HEK293 (cell line): ENCODE measurements around the gene ZSCAN12.

ENCODE experiments used
- CTCF ChIA-PET: fragments of 350-600 bp; formaldehyde crosslinking; extraction: SDS; loops from one replicate; lab custom pipeline; 2021; ENCODE audit warnings: antibody characterized with exemption; lab: Yijun Ruan, JAX
- POLR2A ChIA-PET: fragments of 300-600 bp; formaldehyde crosslinking; extraction: SDS; loops from one replicate; lab custom pipeline; 2020; ENCODE audit warnings: antibody characterized with exemption, inconsistent platforms; lab: Yijun Ruan, JAX
- H3K27ac ChIP-seq: fragments of 200-500 bp; sonication (Bioruptor generic); 2 replicates; pipeline ENCODE4 v1.5.1; 2014; ENCODE audit warnings: low read depth, low read length, control low read depth, inconsistent platforms; ENCODE audit errors: extremely low read depth
- H3K36me3 ChIP-seq, 2 experiments: fragments of 200-500 bp in 1 of 2; sonication (Bioruptor generic) in 1 of 2; 1 replicate in 1 of 2; 2 replicates in 1 of 2; pipeline ENCODE4 v1.5.1; 2014 to 2017; ENCODE audit warnings: inconsistent platforms in 2 of 2, low read length in 2 of 2; ENCODE audit not compliant: control insufficient read depth in 2 of 2, insufficient read depth in 1 of 2
- H3K4me1 ChIP-seq: fragments of 200-500 bp; sonication (Bioruptor generic); 2 replicates; pipeline ENCODE4 v1.5.1; 2014; ENCODE audit warnings: mild to moderate bottlenecking, low read length, inconsistent platforms; ENCODE audit not compliant: control insufficient read depth, insufficient read depth
- H3K4me3 ChIP-seq: 2 replicates; pipeline ENCODE4 v1.5.1; 2011; ENCODE audit warnings: low read depth, mild to moderate bottlenecking, control low read depth, low read length, moderate library complexity
- H3K9me3 ChIP-seq: fragments of 200-500 bp; sonication (Bioruptor generic); 2 replicates; pipeline ENCODE4 v1.5.1; 2014; ENCODE audit warnings: low read depth, low read length, inconsistent platforms; ENCODE audit not compliant: control insufficient read depth, insufficient read depth
- BCL11B ChIP-seq: fragments of 450-650 bp; formaldehyde crosslinking; IDR thresholded peaks from 2 replicates; pipeline ENCODE4 v1.5.1; 2016; ENCODE audit warnings: low read depth, missing biosample characterization, missing genetic modification characterization
- GFI1B ChIP-seq: fragments of 450-650 bp; formaldehyde crosslinking; IDR thresholded peaks from 2 replicates; pipeline ENCODE4 v1.5.1; 2016; ENCODE audit warnings: missing biosample characterization, missing genetic modification characterization
- GLIS1 ChIP-seq: fragments of 450-650 bp; formaldehyde crosslinking; IDR thresholded peaks from 2 replicates; pipeline ENCODE4 v1.5.1; 2016; ENCODE audit warnings: missing biosample characterization, missing genetic modification characterization
- KLF16 ChIP-seq: fragments of 450-650 bp; formaldehyde crosslinking; IDR thresholded peaks from 2 replicates; pipeline ENCODE4 v1.5.1; 2017; ENCODE audit warnings: missing biosample characterization, missing genetic modification characterization
- SETDB1 ChIP-seq: IDR thresholded peaks from one replicate; pipeline ENCODE4 v1.6.1; 2017; ENCODE audit warnings: mild to moderate bottlenecking, low read length, moderate library complexity, mixed read lengths; ENCODE audit not compliant: insufficient read length
- TRIM28 ChIP-seq: IDR thresholded peaks from 2 replicates; pipeline ENCODE4 v1.6.1; 2011; ENCODE audit warnings: low read length, control low read depth, borderline replicate concordance
- ZBTB1 ChIP-seq: fragments of 450-650 bp; formaldehyde crosslinking; IDR thresholded peaks from 2 replicates; pipeline ENCODE4 v1.5.1; 2016; ENCODE audit warnings: missing biosample characterization, missing genetic modification characterization
- ZNF157 ChIP-seq: fragments of 450-650 bp; formaldehyde crosslinking; IDR thresholded peaks from 2 replicates; pipeline ENCODE4 v1.5.1; 2016; ENCODE audit warnings: missing biosample characterization, missing genetic modification characterization
- ZNF2 ChIP-seq: fragments of 450-650 bp; formaldehyde crosslinking; IDR thresholded peaks from 2 replicates; pipeline ENCODE4 v1.5.1; 2016; ENCODE audit warnings: missing biosample characterization, missing genetic modification characterization
- ZNF211 ChIP-seq: fragments of 450-650 bp; formaldehyde crosslinking; IDR thresholded peaks from 2 replicates; pipeline ENCODE4 v1.5.1; 2016; ENCODE audit warnings: low read depth, missing biosample characterization, missing genetic modification characterization
- ZNF214 ChIP-seq: fragments of 450-650 bp; formaldehyde crosslinking; IDR thresholded peaks from 2 replicates; pipeline ENCODE4 v1.5.1; 2017; ENCODE audit warnings: missing biosample characterization, mild to moderate bottlenecking, missing genetic modification characterization, borderline replicate concordance
- ZNF302 ChIP-seq: fragments of 450-650 bp; formaldehyde crosslinking; IDR thresholded peaks from 2 replicates; pipeline ENCODE4 v1.5.1; 2016; ENCODE audit warnings: missing biosample characterization, missing genetic modification characterization, low read depth
- ZNF341 ChIP-seq: fragments of 450-650 bp; formaldehyde crosslinking; IDR thresholded peaks from 2 replicates; pipeline ENCODE4; 2016; ENCODE audit warnings: low read depth, missing biosample characterization, missing genetic modification characterization
- ZNF354C ChIP-seq: fragments of 450-650 bp; formaldehyde crosslinking; IDR thresholded peaks from 2 replicates; pipeline ENCODE4 v1.5.1; 2016; ENCODE audit warnings: missing biosample characterization, missing genetic modification characterization, low read depth, borderline replicate concordance
- ZNF530 ChIP-seq: fragments of 450-650 bp; formaldehyde crosslinking; IDR thresholded peaks from 2 replicates; pipeline ENCODE4 v1.5.1; 2016; ENCODE audit warnings: low read depth, missing biosample characterization, missing genetic modification characterization
- ZNF596 ChIP-seq: fragments of 450-650 bp; IDR thresholded peaks from 2 replicates; pipeline ENCODE4 v1.5.0; 2018; ENCODE audit warnings: missing biosample characterization, mild to moderate bottlenecking, missing genetic modification characterization, moderate library complexity
- ZNF600 ChIP-seq: fragments of 450-650 bp; formaldehyde crosslinking; IDR thresholded peaks from 2 replicates; pipeline ENCODE4 v1.5.1; 2016; ENCODE audit warnings: missing biosample characterization, missing genetic modification characterization
- ZNF610 ChIP-seq: fragments of 450-650 bp; formaldehyde crosslinking; IDR thresholded peaks from 2 replicates; pipeline ENCODE4 v1.5.1; 2016; ENCODE audit warnings: missing biosample characterization, missing genetic modification characterization, borderline replicate concordance
- ZNF654 ChIP-seq: fragments of 450-650 bp; formaldehyde crosslinking; IDR thresholded peaks from 2 replicates; pipeline ENCODE4 v1.5.1; 2016; ENCODE audit warnings: low read depth, missing biosample characterization, missing genetic modification characterization
- ZNF660 ChIP-seq: fragments of 450-650 bp; IDR thresholded peaks from 2 replicates; pipeline ENCODE4 v1.5.1; 2018; ENCODE audit warnings: missing biosample characterization, mild to moderate bottlenecking, missing genetic modification characterization
- ZNF677 ChIP-seq: fragments of 450-650 bp; IDR thresholded peaks from 2 replicates; pipeline ENCODE4 v1.5.0; 2018; ENCODE audit warnings: missing biosample characterization, mild to moderate bottlenecking, missing genetic modification characterization, moderate library complexity
- ZNF830 ChIP-seq: fragments of 450-650 bp; IDR thresholded peaks from 2 replicates; pipeline ENCODE4 v1.5.0; 2018; ENCODE audit warnings: missing biosample characterization, missing genetic modification characterization, low read depth, mild to moderate bottlenecking, moderate library complexity
- TF ChIP-seq, protein P1 (sequence below): fragments of 450-650 bp; formaldehyde crosslinking; IDR thresholded peaks from 2 replicates; pipeline ENCODE4 v1.5.1; 2016; ENCODE audit warnings: missing biosample characterization, missing genetic modification characterization
- TF ChIP-seq, protein P2 (sequence below): fragments of 450-650 bp; formaldehyde crosslinking; IDR thresholded peaks from 2 replicates; pipeline ENCODE4 v1.5.1; 2017; ENCODE audit warnings: missing biosample characterization, missing genetic modification characterization
- TF ChIP-seq, protein P3 (sequence below): fragments of 450-650 bp; formaldehyde crosslinking; IDR thresholded peaks from 2 replicates; pipeline ENCODE4 v1.5.1; 2016; ENCODE audit warnings: missing biosample characterization, missing genetic modification characterization
- TF ChIP-seq, protein P4 (sequence below): fragments of 450-650 bp; formaldehyde crosslinking; IDR thresholded peaks from 2 replicates; pipeline ENCODE4 v1.5.0; 2017; ENCODE audit warnings: missing biosample characterization, missing genetic modification characterization, borderline replicate concordance
- TF ChIP-seq, protein P5 (sequence below): fragments of 450-650 bp; formaldehyde crosslinking; IDR thresholded peaks from 2 replicates; pipeline ENCODE4 v1.5.1; 2016; ENCODE audit warnings: missing biosample characterization, missing genetic modification characterization
- TF ChIP-seq, protein P6 (sequence below): sonication (generic); formaldehyde crosslinking; IDR thresholded peaks from 2 replicates; pipeline ENCODE4 v1.8.1; 2022; ENCODE audit warnings: mild to moderate bottlenecking, moderate library complexity, missing genetic modification reagents

Gene ZSCAN12

DNA sequence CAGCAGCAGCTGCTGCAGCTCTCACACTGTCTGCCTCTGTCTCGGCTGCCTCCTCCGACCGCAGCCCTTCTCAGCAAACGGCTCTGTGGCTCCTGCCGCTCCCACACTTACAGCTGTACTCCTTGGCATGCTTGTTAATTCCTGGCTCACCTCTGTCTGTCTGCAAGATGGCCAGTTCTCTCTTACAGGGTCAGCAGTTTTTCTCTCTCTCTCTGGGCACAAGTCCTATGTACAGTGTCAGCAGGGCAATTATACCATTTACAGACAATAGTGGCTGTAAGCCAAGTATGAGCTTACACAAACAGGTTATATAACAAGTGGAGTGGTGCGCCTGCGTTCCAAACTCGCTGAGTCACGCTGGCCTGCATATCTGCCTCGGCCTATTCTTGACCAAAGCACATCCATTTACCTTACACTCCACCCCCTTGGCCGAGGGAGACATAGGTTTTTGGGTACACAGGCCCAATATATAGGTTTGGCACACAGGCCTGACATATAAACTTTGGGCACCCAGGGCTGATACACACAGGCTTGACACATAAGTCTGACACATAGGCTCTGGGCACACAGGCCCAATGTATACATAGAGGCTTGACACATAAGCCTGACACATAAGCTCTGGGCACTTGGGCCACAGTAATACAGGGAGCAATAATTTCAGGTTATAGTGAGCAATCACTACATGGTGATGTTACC, 45.4 kb downstream of the ZSCAN12 start (continued):
- TF ChIP-seq, protein P1, sequence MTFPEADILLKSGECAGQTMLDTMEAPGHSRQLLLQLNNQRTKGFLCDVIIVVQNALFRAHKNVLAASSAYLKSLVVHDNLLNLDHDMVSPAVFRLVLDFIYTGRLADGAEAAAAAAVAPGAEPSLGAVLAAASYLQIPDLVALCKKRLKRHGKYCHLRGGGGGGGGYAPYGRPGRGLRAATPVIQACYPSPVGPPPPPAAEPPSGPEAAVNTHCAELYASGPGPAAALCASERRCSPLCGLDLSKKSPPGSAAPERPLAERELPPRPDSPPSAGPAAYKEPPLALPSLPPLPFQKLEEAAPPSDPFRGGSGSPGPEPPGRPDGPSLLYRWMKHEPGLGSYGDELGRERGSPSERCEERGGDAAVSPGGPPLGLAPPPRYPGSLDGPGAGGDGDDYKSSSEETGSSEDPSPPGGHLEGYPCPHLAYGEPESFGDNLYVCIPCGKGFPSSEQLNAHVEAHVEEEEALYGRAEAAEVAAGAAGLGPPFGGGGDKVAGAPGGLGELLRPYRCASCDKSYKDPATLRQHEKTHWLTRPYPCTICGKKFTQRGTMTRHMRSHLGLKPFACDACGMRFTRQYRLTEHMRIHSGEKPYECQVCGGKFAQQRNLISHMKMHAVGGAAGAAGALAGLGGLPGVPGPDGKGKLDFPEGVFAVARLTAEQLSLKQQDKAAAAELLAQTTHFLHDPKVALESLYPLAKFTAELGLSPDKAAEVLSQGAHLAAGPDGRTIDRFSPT = no peak
- TF ChIP-seq ZNF211 (tag by site-specific recombination) (no peak), ZNF354C (no peak), ZNF302 (tag by site-specific recombination) (no peak), ZNF610 (tag by site-specific recombination) (peak; percentile 83; the same call in 1 of the 2 replicates), ZNF214 (no peak), ZNF596 (no peak), ZNF341 (tag by site-specific recombination) (peak; percentile 49), ZNF600 (tag by site-specific recombination) (no peak), ZNF830 (no peak), SETDB1 (peak; percentile 49), TRIM28 (peak; percentile 83; the same call in 1 of the 2 replicates), GLIS1 (tag by site-specific recombination) (no peak), ZBTB1 (tag by site-specific recombination) (no peak)
- TF ChIP-seq, protein P2, sequence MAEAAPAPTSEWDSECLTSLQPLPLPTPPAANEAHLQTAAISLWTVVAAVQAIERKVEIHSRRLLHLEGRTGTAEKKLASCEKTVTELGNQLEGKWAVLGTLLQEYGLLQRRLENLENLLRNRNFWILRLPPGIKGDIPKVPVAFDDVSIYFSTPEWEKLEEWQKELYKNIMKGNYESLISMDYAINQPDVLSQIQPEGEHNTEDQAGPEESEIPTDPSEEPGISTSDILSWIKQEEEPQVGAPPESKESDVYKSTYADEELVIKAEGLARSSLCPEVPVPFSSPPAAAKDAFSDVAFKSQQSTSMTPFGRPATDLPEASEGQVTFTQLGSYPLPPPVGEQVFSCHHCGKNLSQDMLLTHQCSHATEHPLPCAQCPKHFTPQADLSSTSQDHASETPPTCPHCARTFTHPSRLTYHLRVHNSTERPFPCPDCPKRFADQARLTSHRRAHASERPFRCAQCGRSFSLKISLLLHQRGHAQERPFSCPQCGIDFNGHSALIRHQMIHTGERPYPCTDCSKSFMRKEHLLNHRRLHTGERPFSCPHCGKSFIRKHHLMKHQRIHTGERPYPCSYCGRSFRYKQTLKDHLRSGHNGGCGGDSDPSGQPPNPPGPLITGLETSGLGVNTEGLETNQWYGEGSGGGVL (tag by site-specific recombination) = no peak
- TF ChIP-seq, protein P3, sequence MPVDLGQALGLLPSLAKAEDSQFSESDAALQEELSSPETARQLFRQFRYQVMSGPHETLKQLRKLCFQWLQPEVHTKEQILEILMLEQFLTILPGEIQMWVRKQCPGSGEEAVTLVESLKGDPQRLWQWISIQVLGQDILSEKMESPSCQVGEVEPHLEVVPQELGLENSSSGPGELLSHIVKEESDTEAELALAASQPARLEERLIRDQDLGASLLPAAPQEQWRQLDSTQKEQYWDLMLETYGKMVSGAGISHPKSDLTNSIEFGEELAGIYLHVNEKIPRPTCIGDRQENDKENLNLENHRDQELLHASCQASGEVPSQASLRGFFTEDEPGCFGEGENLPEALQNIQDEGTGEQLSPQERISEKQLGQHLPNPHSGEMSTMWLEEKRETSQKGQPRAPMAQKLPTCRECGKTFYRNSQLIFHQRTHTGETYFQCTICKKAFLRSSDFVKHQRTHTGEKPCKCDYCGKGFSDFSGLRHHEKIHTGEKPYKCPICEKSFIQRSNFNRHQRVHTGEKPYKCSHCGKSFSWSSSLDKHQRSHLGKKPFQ (tag by site-specific recombination) = no peak
- TF ChIP-seq, protein P4, sequence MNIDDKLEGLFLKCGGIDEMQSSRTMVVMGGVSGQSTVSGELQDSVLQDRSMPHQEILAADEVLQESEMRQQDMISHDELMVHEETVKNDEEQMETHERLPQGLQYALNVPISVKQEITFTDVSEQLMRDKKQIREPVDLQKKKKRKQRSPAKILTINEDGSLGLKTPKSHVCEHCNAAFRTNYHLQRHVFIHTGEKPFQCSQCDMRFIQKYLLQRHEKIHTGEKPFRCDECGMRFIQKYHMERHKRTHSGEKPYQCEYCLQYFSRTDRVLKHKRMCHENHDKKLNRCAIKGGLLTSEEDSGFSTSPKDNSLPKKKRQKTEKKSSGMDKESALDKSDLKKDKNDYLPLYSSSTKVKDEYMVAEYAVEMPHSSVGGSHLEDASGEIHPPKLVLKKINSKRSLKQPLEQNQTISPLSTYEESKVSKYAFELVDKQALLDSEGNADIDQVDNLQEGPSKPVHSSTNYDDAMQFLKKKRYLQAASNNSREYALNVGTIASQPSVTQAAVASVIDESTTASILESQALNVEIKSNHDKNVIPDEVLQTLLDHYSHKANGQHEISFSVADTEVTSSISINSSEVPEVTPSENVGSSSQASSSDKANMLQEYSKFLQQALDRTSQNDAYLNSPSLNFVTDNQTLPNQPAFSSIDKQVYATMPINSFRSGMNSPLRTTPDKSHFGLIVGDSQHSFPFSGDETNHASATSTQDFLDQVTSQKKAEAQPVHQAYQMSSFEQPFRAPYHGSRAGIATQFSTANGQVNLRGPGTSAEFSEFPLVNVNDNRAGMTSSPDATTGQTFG (tag by site-specific recombination) = no peak

DNA sequence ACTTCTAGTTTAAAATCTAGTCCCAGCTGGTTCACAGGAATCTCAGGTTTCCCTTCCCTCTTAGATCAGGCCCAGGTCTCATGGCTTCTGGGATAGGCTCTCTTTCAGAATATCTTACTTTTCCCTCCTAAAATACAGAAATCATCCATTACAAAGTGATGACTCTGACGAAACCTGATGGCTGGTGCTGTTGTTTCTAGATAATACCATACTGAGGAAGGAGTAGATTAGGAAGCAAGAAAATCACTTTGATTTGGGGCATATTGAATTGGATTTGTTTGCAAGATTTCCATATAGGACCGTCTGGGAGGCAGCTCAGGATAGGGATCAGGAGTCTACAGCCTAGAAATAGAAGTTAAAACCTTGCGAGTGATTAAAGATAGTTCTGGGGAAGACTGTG, 46.2 kb downstream of the ZSCAN12 start:
- no peak overlapping the region for H3K27ac ChIP-seq
- POLR2A ChIA-PET = interaction anchor here (0.7 kb wide), 1 partner anchor 481 kb away, joined by 5 read pairs; a partner anchor contains a TSS
- no peaks in the 10 kb centered on the region for H3K9me3 ChIP-seq
- CTCF ChIA-PET = interaction anchor here (1.1 kb wide), 1 partner anchor 135 kb away, joined by 3 read pairs; no protein-coding TSS in a partner anchor
- peaks cover 4% of the 10 kb centered on the region; the same call in 1 of the 2 replicates for H3K4me1 ChIP-seq
- no peak overlapping the region for H3K4me3 ChIP-seq
- peaks cover 0 to 8% of the 10 kb centered on the region in 2 experiments; a peak in 1 of 3 replicates for H3K36me3 ChIP-seq
- TF ChIP-seq ZNF530 (tag by site-specific recombination) (no peak), ZNF660 (tag by site-specific recombination) (no peak), BCL11B (no peak), ZNF677 (no peak), ZNF157 (tag by site-specific recombination) (no peak), KLF16 (tag by site-specific recombination) (no peak), GFI1B (no peak), ZNF2 (tag by site-specific recombination) (no peak), ZNF654 (no peak)
- TF ChIP-seq, protein P5, sequence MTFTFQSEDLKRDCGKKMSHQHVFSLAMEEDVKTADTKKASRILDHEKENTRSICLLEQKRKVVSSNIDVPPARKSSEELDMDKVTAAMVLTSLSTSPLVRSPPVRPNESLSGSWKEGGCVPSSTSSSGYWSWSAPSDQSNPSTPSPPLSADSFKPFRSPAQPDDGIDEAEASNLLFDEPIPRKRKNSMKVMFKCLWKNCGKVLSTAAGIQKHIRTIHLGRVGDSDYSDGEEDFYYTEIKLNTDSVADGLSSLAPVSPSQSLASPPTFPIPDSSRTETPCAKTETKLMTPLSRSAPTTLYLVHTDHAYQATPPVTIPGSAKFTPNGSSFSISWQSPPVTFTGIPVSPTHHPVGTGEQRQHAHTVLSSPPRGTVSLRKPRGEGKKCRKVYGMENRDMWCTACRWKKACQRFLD (tag by site-specific recombination) = no peak
- TF ChIP-seq, protein P6, sequence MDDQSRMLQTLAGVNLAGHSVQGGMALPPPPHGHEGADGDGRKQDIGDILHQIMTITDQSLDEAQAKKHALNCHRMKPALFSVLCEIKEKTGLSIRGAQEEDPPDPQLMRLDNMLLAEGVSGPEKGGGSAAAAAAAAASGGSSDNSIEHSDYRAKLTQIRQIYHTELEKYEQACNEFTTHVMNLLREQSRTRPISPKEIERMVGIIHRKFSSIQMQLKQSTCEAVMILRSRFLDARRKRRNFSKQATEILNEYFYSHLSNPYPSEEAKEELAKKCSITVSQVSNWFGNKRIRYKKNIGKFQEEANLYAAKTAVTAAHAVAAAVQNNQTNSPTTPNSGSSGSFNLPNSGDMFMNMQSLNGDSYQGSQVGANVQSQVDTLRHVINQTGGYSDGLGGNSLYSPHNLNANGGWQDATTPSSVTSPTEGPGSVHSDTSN (CRISPR knock-in tag) = no peak
